ENCODE results near the gene FOSB. TPM values are rescaled to one million over a fixed set of nuclear protein-coding genes. Genes with fewer than 3 reads are reported as not detected.

FOSB gene
- total RNA-seq, 3 donors from 2014 or later: 29.8 to 109 (median 38.4) TPM

- H3K27me3 ChIP-seq: no peaks in the 10 kb centered on the region
- intact Hi-C loops (cut with DNase I; ENCODE audit: low total_unique reads): no loop called here
- no peak for TF ChIP-seq POLR2A (IDR thresholded peaks at IDR 0.05)
- TF ChIP-seq POLR2AphosphoS5 (IDR thresholded peaks at IDR 0.05): no peak
- TF ChIP-seq, protein P1, sequence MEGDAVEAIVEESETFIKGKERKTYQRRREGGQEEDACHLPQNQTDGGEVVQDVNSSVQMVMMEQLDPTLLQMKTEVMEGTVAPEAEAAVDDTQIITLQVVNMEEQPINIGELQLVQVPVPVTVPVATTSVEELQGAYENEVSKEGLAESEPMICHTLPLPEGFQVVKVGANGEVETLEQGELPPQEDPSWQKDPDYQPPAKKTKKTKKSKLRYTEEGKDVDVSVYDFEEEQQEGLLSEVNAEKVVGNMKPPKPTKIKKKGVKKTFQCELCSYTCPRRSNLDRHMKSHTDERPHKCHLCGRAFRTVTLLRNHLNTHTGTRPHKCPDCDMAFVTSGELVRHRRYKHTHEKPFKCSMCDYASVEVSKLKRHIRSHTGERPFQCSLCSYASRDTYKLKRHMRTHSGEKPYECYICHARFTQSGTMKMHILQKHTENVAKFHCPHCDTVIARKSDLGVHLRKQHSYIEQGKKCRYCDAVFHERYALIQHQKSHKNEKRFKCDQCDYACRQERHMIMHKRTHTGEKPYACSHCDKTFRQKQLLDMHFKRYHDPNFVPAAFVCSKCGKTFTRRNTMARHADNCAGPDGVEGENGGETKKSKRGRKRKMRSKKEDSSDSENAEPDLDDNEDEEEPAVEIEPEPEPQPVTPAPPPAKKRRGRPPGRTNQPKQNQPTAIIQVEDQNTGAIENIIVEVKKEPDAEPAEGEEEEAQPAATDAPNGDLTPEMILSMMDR (IDR thresholded peaks at IDR 0.05): no peak
- H3K9me3 ChIP-seq: no peaks in the 10 kb centered on the region
- DNase-seq (ENCODE audit: low spot score in 2 of 2): no peak
- H3K4me3 ChIP-seq: no peak overlapping the region
- peaks cover 0 to 12% of the 10 kb centered on the region in 2 donors for H3K4me1 ChIP-seq
- H3K27ac ChIP-seq: peak overlapping the region; percentile 99 to 100
- H3K36me3 ChIP-seq: no peaks in the 10 kb centered on the region
These were observed 25.4 kb upstream of the FOSB start for GRCh38 chr19:45442408-45442777.

GRCh38 chr19:45442778-45443461 lies 24.9 kb upstream of the FOSB start:
- peak in 1 of 2 donors; percentile 64 for DNase-seq (ENCODE audit: low spot score in 2 of 2)
- H3K36me3 ChIP-seq: no peaks in the 10 kb centered on the region
- no peaks in the 10 kb centered on the region for H3K27me3 ChIP-seq
- TF ChIP-seq, protein P1 (IDR thresholded peaks at IDR 0.05): no peak
- TF ChIP-seq POLR2A (IDR thresholded peaks at IDR 0.05) (no peak), POLR2AphosphoS5 (IDR thresholded peaks at IDR 0.05) (no peak)
- intact Hi-C loops (cut with DNase I; ENCODE audit: low total_unique reads): no loop called here
- H3K9me3 ChIP-seq: no peaks in the 10 kb centered on the region
- peak overlapping the region; percentile 51 to 75 (median 58) for H3K4me3 ChIP-seq
- peaks cover 0 to 12% of the 10 kb centered on the region in 2 donors for H3K4me1 ChIP-seq
- peak overlapping the region; percentile 99 to 100 for H3K27ac ChIP-seq

- peaks cover 0 to 12% of the 10 kb centered on the region in 2 donors for H3K4me1 ChIP-seq
- intact Hi-C loops (cut with DNase I; ENCODE audit: low total_unique reads): no loop called here
- H3K27ac ChIP-seq: peak overlapping the region; percentile 99 to 100
- peak; percentile 99 for DNase-seq (ENCODE audit: low spot score in 2 of 2)
- H3K36me3 ChIP-seq: no peaks in the 10 kb centered on the region
- peak overlapping the region; percentile 51 to 75 (median 58) for H3K4me3 ChIP-seq
- no peaks in the 10 kb centered on the region for H3K9me3 ChIP-seq
- no peaks in the 10 kb centered on the region for H3K27me3 ChIP-seq
- TF ChIP-seq, protein P1 (IDR thresholded peaks at IDR 0.05): peak in 1 of 3 donors; percentile 21
- TF ChIP-seq POLR2A (IDR thresholded peaks at IDR 0.05) (peak; percentile 57), POLR2AphosphoS5 (IDR thresholded peaks at IDR 0.05) (peak; percentile 93 to 97 (median 95))
These were observed 24.1 kb upstream of the FOSB start for GRCh38 chr19:45443462-45444317.

- H3K27me3 ChIP-seq: no peaks in the 10 kb centered on the region
- peak overlapping the region; percentile 99 to 100 for H3K27ac ChIP-seq
- TF ChIP-seq POLR2A (IDR thresholded peaks at IDR 0.05): peak; percentile 68
- TF ChIP-seq, protein P1 (IDR thresholded peaks at IDR 0.05): peak in 1 of 3 donors; percentile 24
- peak; percentile 80 to 90 (median 81) for TF ChIP-seq POLR2AphosphoS5 (IDR thresholded peaks at IDR 0.05)
- DNase-seq (ENCODE audit: low spot score in 2 of 2): peak; percentile 94 to 96
- H3K36me3 ChIP-seq: no peaks in the 10 kb centered on the region
- H3K4me1 ChIP-seq: peaks cover 0 to 12% of the 10 kb centered on the region in 2 donors
- H3K4me3 ChIP-seq: peak overlapping the region; percentile 51 to 75 (median 58)
- intact Hi-C loops (cut with DNase I; ENCODE audit: low total_unique reads): no loop called here
- no peaks in the 10 kb centered on the region for H3K9me3 ChIP-seq
These were observed 23.3 kb upstream of the FOSB start for GRCh38 chr19:45444318-45445041.

Data from breast epithelium (tissue), 4 donors.